ENCODE results near the gene MAGI2. TPM values are rescaled to one million over a fixed set of nuclear protein-coding genes. Genes with fewer than 3 reads are reported as not detected.

MAGI2 gene
- total RNA-seq, 1 donor from 2014 or later, result 0.05 TPM

DNA sequence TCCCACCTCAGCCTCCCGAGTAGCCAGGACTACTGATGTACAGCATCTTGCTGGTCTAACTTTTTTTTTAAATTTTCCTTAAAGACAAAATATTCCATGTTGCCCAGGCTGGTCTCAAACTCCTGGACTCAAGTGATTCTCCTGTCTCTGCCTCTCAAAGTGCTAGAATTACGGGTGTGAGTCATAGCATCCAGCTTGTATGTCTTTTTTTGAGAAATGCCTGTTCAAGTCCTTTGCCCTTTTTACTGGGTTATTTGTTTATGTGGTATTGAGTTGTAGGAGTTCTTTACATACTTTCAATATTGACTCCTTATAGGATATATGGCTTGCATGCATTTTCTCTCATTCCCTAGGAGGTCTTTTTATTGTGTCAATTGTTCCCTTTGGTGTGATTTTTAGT is 486.4 kb downstream of the MAGI2 start:
- intact Hi-C loops (cut with micrococcal nuclease), result no loop called here

DNA sequence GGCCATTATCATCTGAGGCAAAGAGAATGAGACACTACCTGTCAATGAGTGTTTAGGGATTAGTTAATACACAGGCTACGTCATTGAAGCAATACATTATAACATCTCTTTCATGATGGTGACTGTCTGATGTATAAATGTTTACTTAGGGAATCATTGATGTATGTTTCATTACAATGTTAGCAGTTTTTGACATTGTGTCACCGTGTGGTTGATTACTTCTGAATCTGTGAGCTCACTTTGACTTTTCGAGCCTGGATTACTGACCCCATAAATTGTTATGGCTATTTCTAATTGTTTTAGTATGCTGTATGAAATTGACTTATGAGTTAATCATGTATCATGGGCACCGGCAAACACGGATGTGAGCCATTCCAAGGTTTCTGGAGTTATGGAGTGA is 494.0 kb downstream of the MAGI2 start:
- intact Hi-C loops (cut with micrococcal nuclease), result no loop called here

DNA sequence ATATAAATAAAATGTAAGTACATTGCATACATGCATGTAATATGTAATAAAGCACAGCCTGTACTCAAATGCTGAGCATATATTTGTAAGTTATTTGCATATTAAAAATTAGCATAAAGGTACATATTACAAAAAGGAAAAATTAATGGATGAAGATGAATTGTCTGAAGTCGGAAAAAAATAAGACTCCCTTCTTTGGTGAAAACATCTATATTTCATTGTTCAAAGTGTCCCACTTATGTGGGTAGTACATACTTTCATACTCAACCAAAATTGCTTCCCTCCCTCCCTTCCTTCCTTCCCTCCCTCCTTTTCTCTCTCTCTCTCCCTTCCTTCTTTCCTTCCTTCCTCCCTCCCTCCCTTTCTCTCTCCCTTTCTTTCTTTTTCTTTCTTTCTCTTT is 498.1 kb downstream of the MAGI2 start:
- intact Hi-C loops (cut with micrococcal nuclease), result no loop called here

DNA sequence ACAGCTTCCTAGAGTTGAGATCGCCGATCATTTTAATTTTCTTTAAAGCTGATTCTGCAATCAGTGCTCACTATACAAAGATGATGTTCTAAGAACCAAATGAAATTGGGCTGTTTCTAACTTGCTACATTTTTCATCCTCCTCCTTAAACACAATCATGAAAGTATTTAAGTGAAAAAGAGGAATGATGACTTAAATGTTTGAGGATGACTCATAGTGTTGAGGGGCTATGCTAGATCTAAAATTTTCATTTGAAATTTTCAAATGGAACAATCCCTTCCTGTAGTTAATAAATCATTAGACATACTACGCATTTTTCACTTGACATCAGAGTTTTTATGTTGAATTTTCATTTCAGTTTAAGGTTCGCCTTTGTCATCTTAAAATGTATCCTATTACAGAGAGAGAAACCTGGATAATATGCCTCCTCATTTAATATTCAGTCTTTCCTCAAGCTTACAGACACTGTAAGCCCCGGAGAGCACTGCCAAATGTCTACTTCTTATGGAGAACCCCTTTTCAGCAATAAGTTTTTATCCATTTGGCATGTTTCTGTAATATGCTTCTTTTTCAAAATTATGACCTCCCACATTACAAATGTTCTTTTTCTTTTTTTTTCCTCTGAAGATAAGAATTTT is 499.6 kb downstream of the MAGI2 start:
- intact Hi-C loops (cut with micrococcal nuclease), result no loop called here

DNA sequence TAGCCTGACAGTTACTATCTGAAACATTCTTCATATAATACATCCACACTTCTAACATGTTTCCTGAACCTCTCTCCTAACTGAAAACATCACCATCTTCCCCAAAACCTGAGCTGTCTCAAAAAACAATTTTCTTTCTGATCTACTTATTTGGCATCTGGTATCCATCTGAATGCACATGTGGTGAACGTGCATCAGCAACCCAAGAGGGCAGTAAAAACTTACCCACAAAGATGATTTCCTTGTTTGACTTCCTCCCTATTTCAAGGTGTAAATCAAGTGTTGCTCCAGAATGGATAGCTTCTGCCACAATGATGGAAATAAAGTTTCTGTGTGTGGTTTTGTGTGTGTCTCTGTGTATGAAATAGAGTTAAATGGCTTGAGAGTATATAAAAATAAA is 500.4 kb downstream of the MAGI2 start:
- intact Hi-C loops (cut with micrococcal nuclease), result no loop called here

DNA sequence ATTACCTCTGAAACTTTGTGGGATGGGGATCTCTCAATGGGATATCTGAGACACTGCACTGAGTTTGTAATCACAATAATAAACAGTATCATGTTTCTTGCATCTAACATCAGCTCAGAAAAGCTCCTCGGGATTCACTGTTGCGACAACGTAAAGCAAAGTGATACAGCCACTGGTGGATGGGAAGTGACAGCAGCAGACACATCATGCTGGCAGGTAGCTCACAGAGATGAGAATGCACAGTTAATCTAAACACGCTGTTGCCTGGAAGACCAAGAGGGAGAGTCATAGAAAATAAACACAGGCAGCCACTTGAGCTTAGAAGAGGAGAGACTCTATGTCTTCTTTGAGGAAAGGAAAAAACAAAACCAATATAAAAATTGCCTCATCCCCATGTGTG is 513.8 kb downstream of the MAGI2 start:
- intact Hi-C loops (cut with micrococcal nuclease), result no loop called here

DNA sequence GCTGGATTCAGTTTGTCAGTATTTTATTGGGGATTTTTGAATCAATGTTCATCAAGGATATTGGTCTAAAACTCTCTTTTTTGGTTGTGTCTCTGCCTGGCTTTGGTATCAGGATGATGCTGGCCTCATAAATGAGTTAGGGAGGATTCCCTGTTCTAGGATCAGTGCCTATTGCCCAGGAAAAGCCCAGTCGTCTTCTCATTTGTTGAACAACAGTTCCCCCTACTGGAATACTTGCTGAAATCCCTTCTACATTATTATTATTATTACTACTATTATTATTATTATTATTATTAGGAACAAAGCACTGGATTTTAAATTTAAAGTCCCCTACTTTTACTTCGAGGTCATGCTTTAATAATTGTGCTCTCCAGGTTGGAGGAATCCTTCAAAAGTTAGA is 528.9 kb downstream of the MAGI2 start:
- intact Hi-C loops (cut with micrococcal nuclease), result no loop called here

DNA sequence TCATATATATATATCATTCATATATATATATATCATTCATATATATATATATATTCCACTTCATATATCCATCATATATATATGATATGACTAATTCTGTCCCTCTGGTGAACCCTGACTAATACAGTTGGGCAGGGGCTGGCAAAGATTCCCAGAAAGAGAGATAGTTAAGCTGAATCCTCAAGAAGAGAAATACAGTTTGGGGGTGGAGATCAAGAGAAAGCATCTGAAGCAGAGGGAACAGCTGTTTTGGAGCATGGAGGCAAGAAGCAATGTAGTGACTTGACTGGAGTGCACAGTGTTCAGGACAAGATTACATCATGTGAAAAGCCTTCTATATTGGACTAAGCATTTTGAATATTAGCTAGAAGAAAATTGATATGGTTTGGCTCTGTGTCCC is 540.7 kb downstream of the MAGI2 start:
- intact Hi-C loops (cut with micrococcal nuclease), result no loop called here

DNA sequence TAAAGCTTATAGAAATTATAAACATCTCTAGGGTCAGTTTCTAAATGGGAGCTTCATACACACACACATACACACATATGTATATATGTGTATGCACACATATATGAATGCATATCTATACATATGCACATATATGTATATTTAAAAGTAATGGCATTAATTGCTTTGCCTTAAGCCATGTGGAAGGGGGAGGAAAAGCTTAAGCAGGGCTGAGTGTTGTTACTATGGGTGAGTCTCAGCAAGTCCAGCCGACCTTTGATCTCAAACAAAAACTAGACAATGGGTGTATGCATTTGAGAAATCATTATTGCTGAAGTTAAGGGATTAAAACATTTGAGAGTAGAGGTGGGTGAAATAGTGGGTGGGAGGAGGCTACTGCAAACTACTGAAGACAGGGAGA is 546.7 kb downstream of the MAGI2 start:
- intact Hi-C loops (cut with micrococcal nuclease), result no loop called here

DNA sequence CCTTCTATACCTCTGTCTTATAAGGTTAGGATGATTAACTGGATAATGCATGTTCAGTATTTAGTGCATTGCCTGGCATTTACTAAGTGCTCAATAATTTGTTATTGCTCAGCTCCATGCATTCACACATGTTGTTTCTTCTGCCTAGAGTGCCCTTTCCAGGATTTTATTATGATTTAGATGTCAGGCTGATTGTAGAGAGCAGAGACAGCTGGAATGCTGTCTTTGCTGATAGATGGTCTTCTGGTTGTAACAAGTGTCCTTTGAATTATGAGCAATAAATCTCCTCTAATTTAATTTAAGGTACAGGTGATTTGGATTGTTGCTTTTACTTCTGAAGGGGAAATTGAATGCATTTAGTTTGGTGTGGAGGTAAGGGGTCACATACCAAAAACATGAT is 548.0 kb downstream of the MAGI2 start:
- intact Hi-C loops (cut with micrococcal nuclease), result no loop called here

DNA sequence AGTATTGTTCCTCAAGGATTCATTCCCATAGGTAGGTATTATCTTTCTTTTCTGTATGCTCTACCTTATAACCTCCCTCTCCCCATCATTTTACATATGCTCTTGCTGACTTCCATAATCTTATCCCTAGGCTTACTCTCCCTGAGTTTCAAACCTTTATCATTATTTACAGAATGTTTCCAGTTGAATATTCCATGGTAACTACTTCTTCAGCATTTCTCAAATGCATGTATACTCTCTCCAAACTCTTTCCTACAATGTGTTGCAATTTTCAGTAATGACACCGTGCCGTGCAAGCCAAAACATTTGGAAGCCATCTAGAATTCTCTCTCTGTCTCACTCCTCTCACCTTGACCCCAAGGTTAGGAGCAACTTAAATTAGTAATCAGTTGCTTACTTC is 548.5 kb downstream of the MAGI2 start:
- intact Hi-C loops (cut with micrococcal nuclease), result no loop called here

DNA sequence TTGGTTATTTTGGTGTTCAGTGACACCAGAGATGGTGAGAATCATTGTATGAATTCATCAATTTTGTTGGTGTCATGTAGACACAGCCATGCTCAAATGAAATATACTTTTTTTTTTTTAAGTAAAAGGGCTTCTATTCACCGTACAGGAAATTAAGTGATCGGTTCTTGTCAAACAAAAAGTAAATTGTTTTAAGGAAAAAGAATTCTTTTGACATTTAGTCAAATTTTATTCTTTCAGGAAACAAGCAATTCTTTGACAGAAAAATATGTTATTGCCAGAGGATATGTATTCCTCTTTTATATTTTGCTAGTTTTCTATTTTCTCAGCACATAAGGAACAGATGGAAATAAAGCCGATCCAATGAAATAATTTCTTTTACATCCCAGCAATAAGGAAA is 551.9 kb downstream of the MAGI2 start:
- intact Hi-C loops (cut with micrococcal nuclease), result no loop called here

DNA sequence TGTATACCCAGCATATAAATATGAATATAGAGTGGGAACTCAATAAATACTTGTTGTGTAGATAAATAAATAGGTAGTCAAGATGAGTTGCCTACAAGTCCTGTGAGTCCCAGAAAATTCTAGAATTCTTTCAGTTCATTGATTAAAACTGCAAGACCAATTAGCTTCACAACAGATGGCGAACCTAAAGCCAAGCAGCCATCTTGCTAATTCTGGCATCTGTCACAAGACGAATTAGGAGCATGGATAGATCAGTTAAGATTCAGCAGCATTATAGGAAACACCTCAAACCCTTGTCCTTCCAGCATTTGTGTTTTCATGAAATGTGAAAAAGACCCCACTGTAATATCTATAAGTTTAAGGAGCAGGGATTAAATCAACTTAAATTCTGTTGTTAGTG is 552.7 kb downstream of the MAGI2 start:
- intact Hi-C loops (cut with micrococcal nuclease), result no loop called here

DNA sequence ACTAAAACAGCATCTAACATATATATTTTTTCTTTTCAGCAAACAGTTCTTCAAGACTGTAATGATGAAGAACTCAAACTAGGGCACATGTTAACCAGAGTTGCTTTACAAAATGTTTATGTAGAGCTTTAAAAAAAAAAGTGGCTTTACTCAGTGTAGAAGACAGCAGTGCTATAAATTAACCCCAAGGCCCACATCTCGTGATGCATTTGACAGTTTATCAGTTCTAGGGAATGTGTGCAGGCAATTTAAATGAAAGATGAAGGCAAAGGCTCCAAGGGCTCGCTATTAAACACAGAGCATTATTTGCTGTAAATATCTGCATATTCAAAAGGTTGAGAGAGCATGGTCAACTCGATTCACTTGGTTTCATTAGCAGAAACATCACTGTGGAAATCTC is 558.1 kb downstream of the MAGI2 start:
- intact Hi-C loops (cut with micrococcal nuclease), result no loop called here

DNA sequence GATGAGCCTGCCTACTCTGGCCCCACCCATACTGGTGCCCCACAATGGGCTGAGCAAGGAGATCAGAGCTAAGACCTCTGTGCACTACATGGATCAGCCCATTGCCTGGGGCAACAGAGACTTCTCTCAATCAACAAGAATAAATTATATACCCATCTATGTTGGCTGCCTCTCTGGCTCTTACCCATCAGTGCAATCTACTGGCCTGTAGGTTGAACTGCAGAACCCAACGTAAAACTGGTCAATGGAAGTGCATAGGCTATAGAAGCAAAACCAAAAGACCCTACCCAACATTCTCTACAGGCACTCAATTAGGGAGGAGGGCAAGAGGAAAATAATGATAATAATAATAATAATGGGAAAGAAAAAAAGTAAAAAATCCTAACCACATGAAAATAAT is 574.3 kb downstream of the MAGI2 start:
- intact Hi-C loops (cut with micrococcal nuclease), result loop anchor here (10.0 kb wide), 1 partner anchor 54 kb away; no protein-coding TSS in a partner anchor

DNA sequence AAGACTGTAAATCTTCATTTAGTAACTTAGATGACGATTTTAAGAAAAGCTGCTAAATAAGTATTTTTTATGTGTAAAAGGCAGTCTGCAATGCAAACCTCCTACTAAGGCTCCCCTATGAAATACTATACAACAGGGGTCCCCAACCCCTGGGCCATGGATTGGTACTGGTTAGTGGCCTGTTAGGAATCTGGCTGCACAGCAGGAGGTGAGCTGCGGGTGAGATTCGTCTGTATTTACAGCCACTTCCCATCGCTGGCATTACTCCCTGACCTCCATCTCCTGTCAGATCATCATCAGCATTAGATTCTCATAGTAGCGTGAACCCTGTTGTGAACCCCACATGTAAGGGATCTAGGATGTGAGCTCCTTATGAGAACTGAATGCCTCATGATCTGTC is 580.4 kb downstream of the MAGI2 start:
- intact Hi-C loops (cut with micrococcal nuclease), result loop anchor here (10.0 kb wide), 1 partner anchor 48 kb away; no protein-coding TSS in a partner anchor

DNA sequence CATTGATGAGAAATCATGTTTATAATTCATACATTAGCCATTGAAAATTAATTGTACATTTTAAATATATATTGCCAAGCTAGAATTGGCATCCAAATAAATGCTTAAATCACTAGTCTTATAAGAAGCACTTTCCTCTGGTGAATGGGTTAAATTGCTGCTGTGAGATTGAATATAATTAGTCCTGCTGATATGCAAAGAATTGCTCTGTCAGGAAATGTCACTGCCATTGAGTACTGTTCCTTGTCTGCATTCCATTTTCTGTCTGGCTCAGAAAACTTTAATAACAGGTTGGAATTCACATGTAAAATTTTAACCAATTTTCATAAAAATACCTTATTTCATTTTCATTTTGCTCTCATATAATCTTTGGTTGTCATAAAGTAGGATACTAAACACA is 589.1 kb downstream of the MAGI2 start:
- intact Hi-C loops (cut with micrococcal nuclease), result no loop called here

DNA sequence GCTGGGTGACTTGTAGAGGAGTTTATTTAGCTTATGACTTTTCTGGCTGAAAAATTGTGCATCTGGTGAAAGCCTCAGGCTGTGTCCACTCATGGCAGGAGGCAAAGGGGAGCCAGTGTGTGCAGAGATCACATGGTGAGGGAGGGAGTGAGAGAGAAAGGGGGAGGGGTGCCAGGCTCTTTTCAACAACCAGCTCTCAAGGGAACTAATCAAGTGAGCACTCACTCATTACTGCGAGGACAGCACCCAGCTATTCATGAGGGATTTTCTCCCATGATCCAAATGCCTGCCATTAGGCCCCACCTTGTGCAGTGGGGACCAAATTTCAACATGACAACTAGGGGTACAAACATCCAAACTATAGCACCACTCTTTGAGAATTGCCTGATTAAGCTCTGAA is 590.2 kb downstream of the MAGI2 start:
- intact Hi-C loops (cut with micrococcal nuclease), result no loop called here

DNA sequence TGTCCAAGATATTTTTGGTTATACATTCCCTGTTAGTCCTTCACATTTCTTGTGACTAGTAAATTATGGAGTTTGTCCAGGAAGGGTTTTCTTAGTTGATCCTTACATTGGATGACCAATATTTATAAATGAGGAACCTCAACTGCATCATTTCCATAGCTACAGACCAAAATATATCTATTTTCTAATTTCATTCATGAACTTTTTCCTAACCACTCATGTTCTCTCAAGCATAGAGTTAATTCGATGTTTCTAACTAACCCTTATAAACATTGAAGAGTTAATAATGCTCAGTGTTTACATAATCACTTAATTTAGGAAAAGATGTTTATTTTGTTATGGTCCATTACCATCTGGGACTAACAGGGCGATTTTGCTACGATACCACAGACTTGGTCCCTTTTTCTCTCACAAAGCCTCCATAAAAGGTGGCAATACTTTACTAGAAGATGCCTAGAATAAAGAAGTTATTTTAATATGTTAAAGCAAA is 591.0 kb downstream of the MAGI2 start:
- intact Hi-C loops (cut with micrococcal nuclease), result no loop called here

DNA sequence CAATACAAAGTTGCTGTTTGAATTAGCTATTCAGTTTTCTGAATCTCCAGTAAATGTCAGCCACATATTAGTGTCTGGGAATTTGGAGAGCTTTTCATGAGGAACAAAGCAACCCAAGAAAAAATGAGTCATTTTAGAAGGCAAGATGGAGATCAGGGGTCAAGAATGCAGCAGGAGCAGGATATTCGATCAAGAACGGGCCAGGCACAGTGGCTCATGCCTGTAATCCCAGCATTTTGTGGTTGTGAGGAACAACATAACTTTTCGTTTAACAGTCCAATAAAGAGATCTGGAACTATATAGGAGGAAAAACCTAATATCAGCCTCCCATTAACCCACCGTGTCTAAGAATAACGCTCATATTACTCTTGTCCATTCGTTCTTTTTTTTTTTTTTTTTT is 600.5 kb downstream of the MAGI2 start:
- intact Hi-C loops (cut with micrococcal nuclease), result no loop called here

DNA sequence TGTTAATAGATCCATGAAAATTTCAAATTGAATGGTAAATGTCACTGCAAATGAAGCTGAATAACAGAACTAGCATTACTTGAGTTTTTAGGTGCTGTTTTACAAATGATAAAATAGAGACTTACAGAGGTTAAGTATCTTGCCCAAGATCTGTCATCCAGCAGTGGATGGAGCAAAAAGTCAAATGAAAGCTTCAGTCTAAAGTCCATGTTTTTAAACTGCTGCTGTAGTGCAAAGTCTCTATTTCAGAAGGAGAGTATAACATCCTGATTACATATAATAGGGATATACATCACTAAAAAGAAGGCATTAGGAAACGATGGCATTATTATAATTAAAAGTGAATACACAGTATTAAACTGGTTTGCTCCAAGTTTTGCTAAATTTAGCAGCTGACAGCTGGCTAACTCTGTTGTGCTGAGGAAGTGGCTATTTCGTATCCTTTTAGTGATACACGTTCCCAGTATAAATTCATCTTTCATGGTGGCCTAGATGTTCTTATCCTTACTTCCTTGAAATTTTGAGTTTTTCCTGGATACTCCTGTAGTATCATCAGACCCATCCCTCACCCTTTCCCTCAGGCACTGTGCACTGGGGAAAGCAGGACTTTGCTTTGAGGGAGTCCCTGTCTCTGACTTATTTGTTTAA is 603.2 kb downstream of the MAGI2 start:
- intact Hi-C loops (cut with micrococcal nuclease), result no loop called here

DNA sequence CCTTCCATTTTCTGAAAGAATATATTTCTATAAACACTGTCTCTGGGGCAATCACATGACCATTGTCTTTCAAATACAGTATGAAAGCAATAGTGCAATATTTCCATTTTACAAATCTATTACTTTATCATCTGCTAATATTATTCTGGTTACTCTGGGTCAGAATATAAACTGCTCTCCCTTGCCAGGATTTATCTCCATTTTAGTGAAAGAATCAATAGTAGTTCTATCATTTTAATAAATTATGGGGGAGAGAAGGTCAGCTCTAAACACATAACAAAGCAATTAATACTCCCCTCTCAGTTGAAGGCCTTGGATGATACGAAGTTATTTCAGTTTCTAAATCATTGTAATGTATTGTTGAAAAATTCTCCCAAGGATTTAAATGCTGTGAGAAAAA is 608.3 kb downstream of the MAGI2 start:
- intact Hi-C loops (cut with micrococcal nuclease), result no loop called here

DNA sequence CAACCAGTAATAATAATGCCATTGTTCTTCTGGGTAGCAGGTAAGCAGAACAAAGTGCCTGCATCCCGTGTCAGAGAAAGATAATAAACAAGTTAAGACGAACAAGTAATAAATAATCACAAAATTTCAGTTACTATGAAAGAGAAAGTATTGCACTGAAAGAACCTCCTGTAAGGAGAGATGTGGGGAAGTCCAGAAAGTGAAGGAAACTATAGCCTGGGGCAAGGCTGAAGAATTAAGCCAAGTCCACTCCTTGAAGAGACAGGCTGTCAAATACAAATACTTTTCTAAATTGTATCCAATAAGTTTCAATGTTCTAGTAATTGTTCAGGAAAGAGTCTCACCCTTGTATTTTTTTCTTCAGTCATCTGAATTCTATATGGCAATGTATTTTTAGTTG is 611.4 kb downstream of the MAGI2 start:
- intact Hi-C loops (cut with micrococcal nuclease), result no loop called here
